H9 (cell line): ENCODE results near the gene C14orf39. TPM values are rescaled to one million over a fixed set of nuclear protein-coding genes. Genes with fewer than 3 reads are reported as not detected.

ENCODE experiments used
- DNase-seq: peaks from one replicate; pipeline ENCODE4 v3.0.0-alpha.2; 2017
- H2AFZ ChIP-seq: one replicate; pipeline ENCODE4 v1.6.1; 2013; ENCODE audit warnings: mild to moderate bottlenecking, low read length, control low read depth, moderate library complexity
- H2AK5ac ChIP-seq: 2 replicates; pipeline ENCODE4 v1.6.1; 2013; ENCODE audit warnings: low read length, control low read depth, mixed read lengths; ENCODE audit not compliant: insufficient read length
- H2BK120ac ChIP-seq: one replicate; pipeline ENCODE4 v1.6.1; 2013; ENCODE audit warnings: low read depth, mild to moderate bottlenecking, low read length, control low read depth, inconsistent platforms; ENCODE audit not compliant: poor library complexity, severe bottlenecking
- H2BK12ac ChIP-seq: 2 replicates; pipeline ENCODE4 v1.6.1; 2013; ENCODE audit warnings: low read length, control low read depth, mixed read lengths, low read depth; ENCODE audit not compliant: insufficient read length
- H2BK15ac ChIP-seq: 2 replicates; pipeline ENCODE4 v1.6.1; 2013; ENCODE audit warnings: low read depth, low read length, control low read depth
- H2BK20ac ChIP-seq: one replicate; pipeline ENCODE4 v1.6.1; 2013; ENCODE audit warnings: low read depth, mild to moderate bottlenecking, low read length, control low read depth, inconsistent platforms; ENCODE audit not compliant: poor library complexity, severe bottlenecking
- H2BK5ac ChIP-seq: 2 replicates; pipeline ENCODE4 v1.6.1; 2013; ENCODE audit warnings: low read length, control low read depth, mixed read lengths; ENCODE audit not compliant: insufficient read length
- H3K14ac ChIP-seq: 2 replicates; pipeline ENCODE4 v1.6.1; 2013; ENCODE audit warnings: low read length, control low read depth; ENCODE audit not compliant: insufficient read depth
- H3K18ac ChIP-seq: 2 replicates; pipeline ENCODE4 v1.6.1; 2013; ENCODE audit warnings: low read depth, mild to moderate bottlenecking, mixed read lengths, low read length, control low read depth; ENCODE audit not compliant: insufficient read length
- H3K23ac ChIP-seq: 2 replicates; pipeline ENCODE4 v1.6.1; 2013; ENCODE audit warnings: low read length, control low read depth, mixed read lengths, low read depth; ENCODE audit not compliant: insufficient read length
- H3K23me2 ChIP-seq: 2 replicates; pipeline ENCODE4 v1.6.1; 2013; ENCODE audit warnings: low read depth, mild to moderate bottlenecking, mixed read lengths, low read length, control low read depth; ENCODE audit not compliant: insufficient read length, poor library complexity, severe bottlenecking
- H3K27ac ChIP-seq: 2 replicates; pipeline ENCODE4 v1.5.1; 2013; ENCODE audit warnings: low read length, control low read depth, mixed read lengths, low read depth; ENCODE audit not compliant: insufficient read length
- H3K27me3 ChIP-seq: 2 replicates; pipeline ENCODE4 v1.6.1; 2013; ENCODE audit warnings: low read length, control low read depth, inconsistent platforms; ENCODE audit not compliant: insufficient read depth
- H3K4ac ChIP-seq: 2 replicates; pipeline ENCODE4 v1.6.1; 2013; ENCODE audit warnings: low read depth, mild to moderate bottlenecking, control low read depth, inconsistent platforms, low read length, moderate library complexity
- H3K4me1 ChIP-seq: 2 replicates; pipeline ENCODE4 v1.6.1; 2013; ENCODE audit warnings: low read length, control low read depth, inconsistent platforms; ENCODE audit not compliant: insufficient read depth
- H3K4me2 ChIP-seq: 2 replicates; pipeline ENCODE4 v1.6.1; 2013; ENCODE audit warnings: low read length, control low read depth, mixed read lengths; ENCODE audit not compliant: insufficient read length, insufficient read depth
- H3K56ac ChIP-seq: 2 replicates; pipeline ENCODE4 v1.6.1; 2013; ENCODE audit warnings: low read depth, mild to moderate bottlenecking, mixed read lengths, low read length, control low read depth; ENCODE audit not compliant: insufficient read length
- H3K79me1 ChIP-seq: 2 replicates; pipeline ENCODE4 v1.6.1; 2013; ENCODE audit warnings: low read depth, mild to moderate bottlenecking, moderate library complexity, low read length, control low read depth, inconsistent platforms; ENCODE audit not compliant: insufficient read depth, poor library complexity, severe bottlenecking
- H3K79me2 ChIP-seq: 2 replicates; pipeline ENCODE4 v1.6.1; 2013; ENCODE audit warnings: low read length, control low read depth, inconsistent platforms; ENCODE audit not compliant: insufficient read depth
- H3K9ac ChIP-seq: 2 replicates; pipeline ENCODE4 v1.6.1; 2013; ENCODE audit warnings: low read length, control low read depth, mixed read lengths; ENCODE audit not compliant: insufficient read length; ENCODE audit errors: extremely low read depth
- H3K9me3 ChIP-seq: one replicate; pipeline ENCODE4 v1.6.1; 2013; ENCODE audit warnings: low read depth, low read length, inconsistent platforms; ENCODE audit not compliant: control insufficient read depth
- H3T11ph ChIP-seq: one replicate; pipeline ENCODE4 v1.6.1; 2013; ENCODE audit warnings: mild to moderate bottlenecking, low read length, control low read depth, inconsistent platforms
- H4K20me1 ChIP-seq: one replicate; pipeline ENCODE4 v1.6.1; 2013; ENCODE audit not compliant: control insufficient read depth, insufficient read length, insufficient read depth
- H4K5ac ChIP-seq: 2 replicates; pipeline ENCODE4 v1.6.1; 2013; ENCODE audit warnings: low read depth, mild to moderate bottlenecking, mixed read lengths, low read length, control low read depth; ENCODE audit not compliant: insufficient read length
- H4K8ac ChIP-seq: replicated peaks from 2 replicates; pipeline ENCODE4 v1.6.1; 2013; ENCODE audit warnings: low read length, control low read depth, mixed read lengths, low read depth; ENCODE audit not compliant: insufficient read length
- H4K91ac ChIP-seq: 2 replicates; pipeline ENCODE4 v1.6.1; 2013; ENCODE audit warnings: low read depth, mild to moderate bottlenecking, moderate library complexity, mixed read lengths, low read length, control low read depth; ENCODE audit not compliant: insufficient read length
- H3K27ac Mint-ChIP-seq, 3 experiments: 2 replicates in 2 of 3; 3 replicates in 1 of 3; pipeline ENCODE4 v1.8.0; 2020 to 2021; ENCODE audit warnings: mixed read lengths in 3 of 3, mild to moderate bottlenecking in 1 of 3, moderate library complexity in 1 of 3
- H3K27me3 Mint-ChIP-seq: 2 replicates; pipeline ENCODE4 v1.8.0; 2021; ENCODE audit warnings: low read depth, mild to moderate bottlenecking, moderate library complexity, mixed read lengths
- H3K36me3 Mint-ChIP-seq, 3 experiments: 2 replicates in 2 of 3; 3 replicates in 1 of 3; pipeline ENCODE4 v1.8.0; 2020 to 2021; ENCODE audit warnings: low read depth in 3 of 3, mixed read lengths in 3 of 3; ENCODE audit not compliant: insufficient read depth in 1 of 3
- H3K4me1 Mint-ChIP-seq, 2 experiments: 2 replicates each; pipeline ENCODE4 v1.8.0; 2020; ENCODE audit warnings: mixed read lengths in 2 of 2
- H3K4me3 Mint-ChIP-seq, 2 experiments: 2 replicates in 1 of 2; 3 replicates in 1 of 2; pipeline ENCODE4 v1.8.0; 2020 to 2021; ENCODE audit warnings: mild to moderate bottlenecking in 2 of 2, mixed read lengths in 2 of 2, moderate library complexity in 1 of 2
- H3K9me3 Mint-ChIP-seq, 2 experiments: 2 replicates in 1 of 2; 3 replicates in 1 of 2; pipeline ENCODE4 v1.8.0; 2020; ENCODE audit warnings: mild to moderate bottlenecking in 2 of 2, mixed read lengths in 2 of 2, moderate library complexity in 1 of 2
- CTCF ChIP-seq: fragments of 200-600 bp; sonication (generic); conservative IDR thresholded peaks from 3 replicates; pipeline ENCODE4 v1.8.0; 2021; ENCODE audit warnings: antibody characterized with exemption, mild to moderate bottlenecking
- WGBS: extraction: QIAGEN DNeasy Blood & Tissue Kit; methylation state at CpG from one replicate; pipeline ENCODE4 v1.1.7; 2013; ENCODE audit warnings: missing lambda C conversion rate, low lambda C conversion rate, mixed read lengths; ENCODE audit not compliant: insufficient read length; ENCODE audit errors: extremely low coverage; 5-methylcytosine and 5-hydroxymethylcytosine counted together
- total RNA-seq: library from RNA; stranded (reverse); gene quantifications from 2 replicates; pipeline ENCODE4 v1.2.1, GENCODE V29; 2021

Gene C14orf39
- total RNA-seq, 1 experiment from 2014 or later: 1.8 TPM

GRCh38 chr14:60455875-60456274, 30.0 kb downstream of the C14orf39 start:
- Histone ChIP-seq H3K9me3 (no peaks in the 10 kb centered on the region), H2BK5ac (no peak overlapping the region), H3K79me2 (no peaks in the 10 kb centered on the region), H3K18ac (no peak overlapping the region), H3T11ph (no peak overlapping the region), H3K14ac (no peak overlapping the region), H3K9ac (no peak overlapping the region), H2AFZ (no peak overlapping the region), H4K5ac (no peak overlapping the region), H3K79me1 (no peaks in the 10 kb centered on the region), H3K23me2 (no peaks in the 10 kb centered on the region), H3K4me1 (no peaks in the 10 kb centered on the region), H2BK20ac (no peak overlapping the region), H3K23ac (no peak overlapping the region), H2AK5ac (no peak overlapping the region), H2BK120ac (no peak overlapping the region), H3K27ac (no peak overlapping the region), H4K8ac (no peak overlapping the region), H3K56ac (no peak overlapping the region), H4K20me1 (no peaks in the 10 kb centered on the region), H3K27me3 (no peaks in the 10 kb centered on the region), H4K91ac (no peak overlapping the region), H2BK15ac (no peak overlapping the region), H3K4ac (no peak overlapping the region), H3K4me2 (no peak overlapping the region), H2BK12ac (no peak overlapping the region)
- no peaks in the 10 kb centered on the region for H3K4me1 Mint-ChIP-seq
- no CpG with 5 or more reads among the region's 4 CpGs for WGBS
- H3K27ac Mint-ChIP-seq: no peak overlapping the region
- H3K4me3 Mint-ChIP-seq: no peak overlapping the region
- H3K27me3 Mint-ChIP-seq: no peaks in the 10 kb centered on the region
- H3K36me3 Mint-ChIP-seq: no peaks in the 10 kb centered on the region
- DNase-seq: no peak
- H3K9me3 Mint-ChIP-seq: no peaks in the 10 kb centered on the region
- no peak for TF ChIP-seq CTCF
